Liver (tissue), 9 donors: Measurements from ENCODE around the gene ANO4. TPM values are rescaled to one million over a fixed set of nuclear protein-coding genes. Genes with fewer than 3 reads are reported as not detected.
"Not testable (repeated sequence)": the region's sequence is repeated elsewhere in the genome, so short reads cannot be mapped to it uniquely, and the experiment has no call there.

Experiments
- DNase-seq: peaks from one replicate; pipeline ENCODE4 v3.0.0-alpha.2; 2017; ENCODE audit warnings: low spot score
- H3K27ac ChIP-seq, 2 donors: one replicate each; pipeline ENCODE4 v1.7.0; 2013; ENCODE audit warnings: inconsistent platforms in 2 of 2, low read length in 2 of 2, control low read depth in 1 of 2, low read depth in 1 of 2, mild to moderate bottlenecking in 1 of 2
- H3K27me3 ChIP-seq, 4 donors: one replicate each; pipeline versions ENCODE4 v1.6.1 to v1.7.0; 2013; ENCODE audit warnings: low read length in 3 of 4, inconsistent platforms in 1 of 4, mild to moderate bottlenecking in 1 of 4, moderate library complexity in 1 of 4; ENCODE audit not compliant: control insufficient read depth in 4 of 4, insufficient read depth in 4 of 4
- H3K36me3 ChIP-seq, 4 donors: one replicate each; pipeline versions ENCODE4 v1.6.1 to v1.7.0; 2013; ENCODE audit warnings: low read length in 3 of 4, mild to moderate bottlenecking in 3 of 4, low read depth in 1 of 4, moderate library complexity in 1 of 4; ENCODE audit not compliant: control insufficient read depth in 4 of 4, insufficient read depth in 3 of 4
- H3K4me1 ChIP-seq, 4 donors: one replicate each; pipeline versions ENCODE4 v1.6.1 to v1.7.0; 2013; ENCODE audit warnings: low read length in 3 of 4, mild to moderate bottlenecking in 3 of 4, moderate library complexity in 1 of 4; ENCODE audit not compliant: control insufficient read depth in 4 of 4, insufficient read depth in 4 of 4
- H3K4me3 ChIP-seq, 3 donors: one replicate each; pipeline versions ENCODE4 v1.6.1 to v1.7.0; 2013; ENCODE audit warnings: low read length in 3 of 3, control low read depth in 1 of 3, low read depth in 1 of 3, mild to moderate bottlenecking in 1 of 3
- H3K9ac ChIP-seq, 2 donors: one replicate each; pipeline ENCODE4 v1.7.0; 2013; ENCODE audit warnings: low read length in 2 of 2, mild to moderate bottlenecking in 2 of 2, moderate library complexity in 2 of 2, control low read depth in 1 of 2, low read depth in 1 of 2
- H3K9me3 ChIP-seq, 4 donors: one replicate each; pipeline versions ENCODE4 v1.6.1 to v1.7.0; 2013; ENCODE audit warnings: low read length in 3 of 4; ENCODE audit not compliant: control insufficient read depth in 4 of 4
- EGR1 ChIP-seq, 2 donors: IDR thresholded peaks; 2 replicates each; pipeline ENCODE4 v1.6.1; 2016 to 2018; ENCODE audit warnings: antibody characterized with exemption in 2 of 2, low read depth in 2 of 2
- FOXA1 ChIP-seq: IDR thresholded peaks from 2 replicates; pipeline ENCODE4 v1.6.1; 2016; ENCODE audit warnings: antibody characterized with exemption
- FOXA2 ChIP-seq: IDR thresholded peaks from 2 replicates; pipeline ENCODE4 v1.6.1; 2016; ENCODE audit warnings: antibody characterized with exemption
- GABPA ChIP-seq, 2 donors: IDR thresholded peaks in 1 of 2; conservative IDR thresholded peaks in 1 of 2; 2 replicates each; pipeline ENCODE4 v1.6.1; 2016; ENCODE audit warnings: antibody characterized with exemption in 2 of 2, mild to moderate bottlenecking in 1 of 2, moderate library complexity in 1 of 2
- HNF4A ChIP-seq, 2 donors: conservative IDR thresholded peaks; 2 replicates each; pipeline ENCODE4 v1.6.1; 2016; ENCODE audit warnings: antibody characterized with exemption in 2 of 2, mild to moderate bottlenecking in 2 of 2
- HNF4G ChIP-seq: IDR thresholded peaks from 2 replicates; pipeline ENCODE4 v1.6.1; 2016; ENCODE audit warnings: antibody characterized with exemption
- JUND ChIP-seq, 2 donors: IDR thresholded peaks; 2 replicates each; pipeline ENCODE4 v1.6.1; 2016; ENCODE audit warnings: antibody characterized with exemption in 2 of 2
- NR2F2 ChIP-seq: IDR thresholded peaks from 2 replicates; pipeline ENCODE4 v1.6.1; 2016; ENCODE audit warnings: antibody characterized with exemption
- RAD21 ChIP-seq, 2 donors: IDR thresholded peaks; 2 replicates each; pipeline ENCODE4 v1.6.1; 2016; ENCODE audit warnings: antibody characterized with exemption in 2 of 2, mild to moderate bottlenecking in 2 of 2
- RXRA ChIP-seq, 2 donors: IDR thresholded peaks; 2 replicates each; pipeline ENCODE4 v1.6.1; 2017 to 2018; ENCODE audit warnings: antibody characterized with exemption in 2 of 2, mild to moderate bottlenecking in 1 of 2
- SP1 ChIP-seq: IDR thresholded peaks from 2 replicates; pipeline ENCODE4 v1.6.1; 2018; ENCODE audit warnings: antibody characterized with exemption, mild to moderate bottlenecking
- TAF1 ChIP-seq: conservative IDR thresholded peaks from 2 replicates; pipeline ENCODE4 v1.6.1; 2016; ENCODE audit warnings: antibody characterized with exemption, mild to moderate bottlenecking
- YY1 ChIP-seq: IDR thresholded peaks from 2 replicates; pipeline ENCODE4 v1.6.1; 2016; ENCODE audit warnings: antibody characterized with exemption, mild to moderate bottlenecking
- WGBS: extraction: QIAGEN DNeasy Blood & Tissue Kit; methylation state at CpG from one replicate; pipeline ENCODE4 v1.1.7; 2013; 5-methylcytosine and 5-hydroxymethylcytosine counted together
- polyA plus RNA-seq, 2 donors: library from polyadenylated mRNA; stranded (reverse) in 1 of 2; unstranded in 1 of 2; fragments of 200-250 nt in 1 of 2; fragments of >200 nt in 1 of 2; fragmentation: Nextera tagmentation in 1 of 2; extraction: Ambion mirVana in 1 of 2; gene quantifications; one replicate each; pipeline versions ENCODE4 v1.2.1 to v1.2.3, GENCODE V29; 2013 to 2015
- total RNA-seq, 2 donors: library from RNA; depleted of rRNA; stranded (reverse); fragments of >200 nt; gene quantifications; one replicate each; pipeline ENCODE4 v1.2.3, GENCODE V29; 2014
- TF ChIP-seq, protein P1 (sequence below): IDR thresholded peaks from 2 replicates; pipeline ENCODE4 v1.6.1; 2016; ENCODE audit warnings: antibody characterized with exemption
- TF ChIP-seq, protein P2 (sequence below): fragments of 150-350 bp; IDR thresholded peaks from 2 replicates; pipeline ENCODE4 v1.5.1; 2017; ENCODE audit warnings: improper control_type of control experiment, low read depth, low read length; ENCODE audit not compliant: missing input control
- TF ChIP-seq, protein P3 (sequence below): IDR thresholded peaks from 2 replicates; pipeline ENCODE4 v1.6.1; 2016; ENCODE audit warnings: antibody characterized with exemption
- TF ChIP-seq, protein P4 (sequence below): IDR thresholded peaks from 2 replicates; pipeline ENCODE4 v1.6.1; 2016; ENCODE audit warnings: antibody characterized with exemption, mild to moderate bottlenecking
- TF ChIP-seq, protein P5 (sequence below): IDR thresholded peaks from 2 replicates; pipeline ENCODE4 v1.6.1; 2016; ENCODE audit warnings: antibody characterized with exemption
- donor health status: healthy.
- donor health status: healthy.
- donor health status: healthy.
- donor health status: healthy.
- donor health status: healthy.

The ANO4 gene
- total and polyA plus RNA-seq, 4 donors = 0.08 to 2.2 (median 0.17) TPM; not detected in 1

DNA sequence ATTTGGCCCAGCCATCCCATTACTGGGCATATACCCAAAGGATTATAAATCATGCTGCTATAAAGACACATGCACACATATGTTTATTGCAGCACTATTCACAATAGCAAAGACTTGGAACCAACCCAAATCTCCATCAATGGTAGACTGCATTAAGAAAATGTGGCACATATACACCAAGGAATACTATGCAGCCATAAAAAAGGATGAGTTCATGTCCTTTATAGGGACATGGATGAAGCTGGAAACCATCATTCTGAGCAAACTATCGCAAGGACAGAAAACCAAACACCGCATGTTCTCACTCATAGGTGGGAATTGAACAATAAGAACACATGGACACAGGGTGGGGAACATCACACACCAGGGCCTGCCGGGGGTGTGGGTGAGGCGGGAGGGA, 295.6 kb downstream of the ANO4 start:
- H3K27ac ChIP-seq, H3K4me3 ChIP-seq, DNase-seq, H3K9ac ChIP-seq, H3K27me3 ChIP-seq, H3K9me3 ChIP-seq, H3K4me1 ChIP-seq, H3K36me3 ChIP-seq: not testable (repeated sequence)
- 84% methylated on average over 3 of the region's 4 CpGs for WGBS

DNA sequence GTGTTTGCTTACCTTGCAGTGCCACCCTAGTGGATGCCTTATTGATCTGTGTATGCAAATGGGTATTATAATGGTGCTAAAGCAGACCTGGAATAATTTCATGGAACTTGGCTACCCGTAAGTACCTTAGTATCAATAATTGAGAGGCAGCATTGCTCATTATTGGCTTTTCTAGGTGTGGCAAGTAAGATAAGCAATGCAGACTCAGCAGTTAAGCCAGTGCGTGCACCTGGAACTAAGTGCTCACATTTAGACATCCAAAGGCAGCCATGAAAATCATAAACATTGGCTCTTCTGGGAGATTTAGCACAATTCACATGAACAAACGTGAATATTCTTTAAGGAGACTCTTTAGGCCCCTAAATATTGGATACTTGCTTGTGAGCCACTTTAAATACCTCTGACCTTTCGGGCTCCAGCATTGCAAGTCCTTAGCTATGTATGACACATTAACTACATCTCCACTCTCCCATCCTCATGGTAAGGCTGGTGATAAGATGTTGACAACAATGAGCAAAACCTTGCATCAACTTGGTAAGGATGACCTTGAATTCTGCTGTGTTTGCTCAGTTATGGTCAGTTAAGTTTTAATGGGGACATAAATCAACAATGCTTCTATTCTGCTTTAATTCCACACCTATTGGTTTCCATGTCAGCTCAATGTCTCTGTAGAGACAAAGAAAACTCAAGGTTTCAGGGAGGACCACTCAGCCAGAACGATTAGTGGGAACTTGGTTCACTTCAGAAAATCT, 303.4 kb downstream of the ANO4 start:
- DNase-seq = no peak
- Histone ChIP-seq H3K27me3 (no peaks in the 10 kb centered on the region), H3K27ac (no peak overlapping the region), H3K9ac (no peak overlapping the region), H3K4me1 (no peaks in the 10 kb centered on the region), H3K4me3 (no peak overlapping the region), H3K36me3 (no peaks in the 10 kb centered on the region), H3K9me3 (no peaks in the 10 kb centered on the region)
- WGBS = 61% methylated on average over 5 of the region's 5 CpGs
- TF ChIP-seq, protein P1, sequence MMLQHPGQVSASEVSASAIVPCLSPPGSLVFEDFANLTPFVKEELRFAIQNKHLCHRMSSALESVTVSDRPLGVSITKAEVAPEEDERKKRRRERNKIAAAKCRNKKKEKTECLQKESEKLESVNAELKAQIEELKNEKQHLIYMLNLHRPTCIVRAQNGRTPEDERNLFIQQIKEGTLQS = no peak
- TF ChIP-seq RAD21 (IDR thresholded peaks at IDR 0.05) (no peak), NR2F2 (no peak), JUND (IDR thresholded peaks at IDR 0.05) (no peak), TAF1 (no peak), FOXA2 (no peak), EGR1 (IDR thresholded peaks at IDR 0.05; ENCODE audit: low read depth in 2 of 2) (no peak), SP1 (no peak), YY1 (no peak), HNF4A (conservative IDR thresholded peaks at IDR 0.05) (no peak), FOXA1 (no peak), HNF4G (no peak), RXRA (IDR thresholded peaks at IDR 0.05) (no peak), GABPA (IDR thresholded peaks at IDR 0.05 in 1 of 2, conservative IDR thresholded peaks at IDR 0.05 in 1 of 2) (no peak)
- TF ChIP-seq, protein P2, sequence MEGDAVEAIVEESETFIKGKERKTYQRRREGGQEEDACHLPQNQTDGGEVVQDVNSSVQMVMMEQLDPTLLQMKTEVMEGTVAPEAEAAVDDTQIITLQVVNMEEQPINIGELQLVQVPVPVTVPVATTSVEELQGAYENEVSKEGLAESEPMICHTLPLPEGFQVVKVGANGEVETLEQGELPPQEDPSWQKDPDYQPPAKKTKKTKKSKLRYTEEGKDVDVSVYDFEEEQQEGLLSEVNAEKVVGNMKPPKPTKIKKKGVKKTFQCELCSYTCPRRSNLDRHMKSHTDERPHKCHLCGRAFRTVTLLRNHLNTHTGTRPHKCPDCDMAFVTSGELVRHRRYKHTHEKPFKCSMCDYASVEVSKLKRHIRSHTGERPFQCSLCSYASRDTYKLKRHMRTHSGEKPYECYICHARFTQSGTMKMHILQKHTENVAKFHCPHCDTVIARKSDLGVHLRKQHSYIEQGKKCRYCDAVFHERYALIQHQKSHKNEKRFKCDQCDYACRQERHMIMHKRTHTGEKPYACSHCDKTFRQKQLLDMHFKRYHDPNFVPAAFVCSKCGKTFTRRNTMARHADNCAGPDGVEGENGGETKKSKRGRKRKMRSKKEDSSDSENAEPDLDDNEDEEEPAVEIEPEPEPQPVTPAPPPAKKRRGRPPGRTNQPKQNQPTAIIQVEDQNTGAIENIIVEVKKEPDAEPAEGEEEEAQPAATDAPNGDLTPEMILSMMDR = no peak
- TF ChIP-seq, protein P3, sequence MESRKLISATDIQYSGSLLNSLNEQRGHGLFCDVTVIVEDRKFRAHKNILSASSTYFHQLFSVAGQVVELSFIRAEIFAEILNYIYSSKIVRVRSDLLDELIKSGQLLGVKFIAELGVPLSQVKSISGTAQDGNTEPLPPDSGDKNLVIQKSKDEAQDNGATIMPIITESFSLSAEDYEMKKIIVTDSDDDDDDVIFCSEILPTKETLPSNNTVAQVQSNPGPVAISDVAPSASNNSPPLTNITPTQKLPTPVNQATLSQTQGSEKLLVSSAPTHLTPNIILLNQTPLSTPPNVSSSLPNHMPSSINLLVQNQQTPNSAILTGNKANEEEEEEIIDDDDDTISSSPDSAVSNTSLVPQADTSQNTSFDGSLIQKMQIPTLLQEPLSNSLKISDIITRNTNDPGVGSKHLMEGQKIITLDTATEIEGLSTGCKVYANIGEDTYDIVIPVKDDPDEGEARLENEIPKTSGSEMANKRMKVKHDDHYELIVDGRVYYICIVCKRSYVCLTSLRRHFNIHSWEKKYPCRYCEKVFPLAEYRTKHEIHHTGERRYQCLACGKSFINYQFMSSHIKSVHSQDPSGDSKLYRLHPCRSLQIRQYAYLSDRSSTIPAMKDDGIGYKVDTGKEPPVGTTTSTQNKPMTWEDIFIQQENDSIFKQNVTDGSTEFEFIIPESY = no peak
- TF ChIP-seq, protein P4, sequence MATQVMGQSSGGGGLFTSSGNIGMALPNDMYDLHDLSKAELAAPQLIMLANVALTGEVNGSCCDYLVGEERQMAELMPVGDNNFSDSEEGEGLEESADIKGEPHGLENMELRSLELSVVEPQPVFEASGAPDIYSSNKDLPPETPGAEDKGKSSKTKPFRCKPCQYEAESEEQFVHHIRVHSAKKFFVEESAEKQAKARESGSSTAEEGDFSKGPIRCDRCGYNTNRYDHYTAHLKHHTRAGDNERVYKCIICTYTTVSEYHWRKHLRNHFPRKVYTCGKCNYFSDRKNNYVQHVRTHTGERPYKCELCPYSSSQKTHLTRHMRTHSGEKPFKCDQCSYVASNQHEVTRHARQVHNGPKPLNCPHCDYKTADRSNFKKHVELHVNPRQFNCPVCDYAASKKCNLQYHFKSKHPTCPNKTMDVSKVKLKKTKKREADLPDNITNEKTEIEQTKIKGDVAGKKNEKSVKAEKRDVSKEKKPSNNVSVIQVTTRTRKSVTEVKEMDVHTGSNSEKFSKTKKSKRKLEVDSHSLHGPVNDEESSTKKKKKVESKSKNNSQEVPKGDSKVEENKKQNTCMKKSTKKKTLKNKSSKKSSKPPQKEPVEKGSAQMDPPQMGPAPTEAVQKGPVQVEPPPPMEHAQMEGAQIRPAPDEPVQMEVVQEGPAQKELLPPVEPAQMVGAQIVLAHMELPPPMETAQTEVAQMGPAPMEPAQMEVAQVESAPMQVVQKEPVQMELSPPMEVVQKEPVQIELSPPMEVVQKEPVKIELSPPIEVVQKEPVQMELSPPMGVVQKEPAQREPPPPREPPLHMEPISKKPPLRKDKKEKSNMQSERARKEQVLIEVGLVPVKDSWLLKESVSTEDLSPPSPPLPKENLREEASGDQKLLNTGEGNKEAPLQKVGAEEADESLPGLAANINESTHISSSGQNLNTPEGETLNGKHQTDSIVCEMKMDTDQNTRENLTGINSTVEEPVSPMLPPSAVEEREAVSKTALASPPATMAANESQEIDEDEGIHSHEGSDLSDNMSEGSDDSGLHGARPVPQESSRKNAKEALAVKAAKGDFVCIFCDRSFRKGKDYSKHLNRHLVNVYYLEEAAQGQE = no peak
- TF ChIP-seq, protein P5, sequence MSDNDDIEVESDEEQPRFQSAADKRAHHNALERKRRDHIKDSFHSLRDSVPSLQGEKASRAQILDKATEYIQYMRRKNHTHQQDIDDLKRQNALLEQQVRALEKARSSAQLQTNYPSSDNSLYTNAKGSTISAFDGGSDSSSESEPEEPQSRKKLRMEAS = no peak
